ENCODE data around the gene CCDC136.
A peak's percentile ranks its signal among the peaks of the same experiment; 100 is the strongest.

CCDC136 gene

GRCh38 chr7:128791121-128791971 lies at the start of gene CCDC136:
Gene CCDC136, plus strand, starts transcription at chr7:128791968. Its CDS starts 444 bp downstream, at chr7:128792412.
- peak; percentile 68 for DNase-seq

GRCh38 chr7:128742206-128742605 lies 49.6 kb upstream of the CCDC136 start:
- no peak for DNase-seq

- no peak for DNase-seq
Observed at GRCh38 chr7:128743112-128743772, 48.5 kb upstream of the CCDC136 start.

GRCh38 chr7:128744366-128744905 lies 47.3 kb upstream of the CCDC136 start:
- no peak for DNase-seq

- DNase-seq, result no peak
Observed at GRCh38 chr7:128745706-128746105, 46.1 kb upstream of the CCDC136 start.

GRCh38 chr7:128747327-128748079 lies 44.3 kb upstream of the CCDC136 start:
- no peak for DNase-seq

- no peak for DNase-seq
Observed at GRCh38 chr7:128752251-128752650, 39.5 kb upstream of the CCDC136 start.

GRCh38 chr7:128755075-128755818 lies 36.5 kb upstream of the CCDC136 start:
- no peak for DNase-seq

- no peak for DNase-seq
Observed at GRCh38 chr7:128755819-128756476, 35.8 kb upstream of the CCDC136 start.

GRCh38 chr7:128757203-128757602 lies 34.6 kb upstream of the CCDC136 start:
- no peak for DNase-seq

GRCh38 chr7:128758553-128758952 lies 33.2 kb upstream of the CCDC136 start:
- DNase-seq, result no peak

- no peak for DNase-seq
Observed at GRCh38 chr7:128759242-128759641, 32.5 kb upstream of the CCDC136 start.

GRCh38 chr7:128763541-128763940 lies 28.2 kb upstream of the CCDC136 start:
- no peak for DNase-seq

GRCh38 chr7:128767475-128768110 lies 24.2 kb upstream of the CCDC136 start:
- no peak for DNase-seq

- no peak for DNase-seq
Observed at GRCh38 chr7:128770233-128770632, 21.5 kb upstream of the CCDC136 start.

GRCh38 chr7:128773604-128774003 lies 18.2 kb upstream of the CCDC136 start:
- no peak for DNase-seq

GRCh38 chr7:128774029-128774689 lies 17.6 kb upstream of the CCDC136 start:
- no peak for DNase-seq

GRCh38 chr7:128774921-128775320 lies 16.8 kb upstream of the CCDC136 start:
- no peak for DNase-seq

GRCh38 chr7:128775744-128776474 lies 15.9 kb upstream of the CCDC136 start, which contains the start of gene OPN1SW:
Gene OPN1SW, minus strand, starts transcription at chr7:128775794. Its CDS starts 13 bp downstream, at chr7:128775781.
- DNase-seq, result peak; percentile 63
